Colonic mucosa (tissue), 4 donors: ENCODE data around the gene GPR26. TPM values are rescaled to one million over a fixed set of nuclear protein-coding genes. Genes with fewer than 3 reads are reported as not detected.

ENCODE experiments used
- DNase-seq: peaks from one replicate; pipeline ENCODE4 v3.0.0-alpha.2; 2020
- H3K27ac ChIP-seq: fragments of 200-600 bp; one replicate; pipeline ENCODE4 v1.8.0; 2021
- H3K27me3 ChIP-seq: fragments of 200-600 bp; one replicate; pipeline ENCODE4 v1.8.0; 2021
- H3K36me3 ChIP-seq: fragments of 200-600 bp; one replicate; pipeline ENCODE4 v1.8.0; 2021
- H3K4me1 ChIP-seq: fragments of 200-600 bp; one replicate; pipeline ENCODE4 v1.8.0; 2021; ENCODE audit warnings: mild to moderate bottlenecking
- H3K4me3 ChIP-seq: fragments of 200-600 bp; one replicate; pipeline ENCODE4 v1.8.0; 2021
- H3K9ac ChIP-seq, 2 donors: one replicate each; pipeline ENCODE4 v1.7.0; 2013; ENCODE audit warnings: control low read depth in 2 of 2, low read depth in 2 of 2, low read length in 2 of 2
- H3K9me3 ChIP-seq: fragments of 200-600 bp; one replicate; pipeline ENCODE4 v1.8.0; 2021
- intact Hi-C: fragments of 100-400 bp; cut with DNase I; formaldehyde crosslinking; loops from one replicate; pipeline ENCODE4 v1.14.1; 2022
- total RNA-seq, 2 donors: library from RNA; stranded (reverse); fragmentation: NEBNext Ultra II Directional in 1 of 2; extraction: Animal tissue kit (Norgen Biotek cat#: 25700) in 1 of 2; gene quantifications; one replicate each; pipeline ENCODE4 v1.2.1, GENCODE V29; 2021
- TF ChIP-seq, protein P1 (sequence below): fragments of 200-600 bp; IDR thresholded peaks from one replicate; pipeline ENCODE4 v1.8.0; 2022; ENCODE audit warnings: antibody characterized with exemption, mild to moderate bottlenecking
- donor health status: healthy.
- donor health status: DM: no; HTN: no; CAD: no.
- donor health status: DM: no; HTN: no; CAD: no.

The GPR26 gene
- total RNA-seq, 2 donors from 2014 or later = not detected

DNA sequence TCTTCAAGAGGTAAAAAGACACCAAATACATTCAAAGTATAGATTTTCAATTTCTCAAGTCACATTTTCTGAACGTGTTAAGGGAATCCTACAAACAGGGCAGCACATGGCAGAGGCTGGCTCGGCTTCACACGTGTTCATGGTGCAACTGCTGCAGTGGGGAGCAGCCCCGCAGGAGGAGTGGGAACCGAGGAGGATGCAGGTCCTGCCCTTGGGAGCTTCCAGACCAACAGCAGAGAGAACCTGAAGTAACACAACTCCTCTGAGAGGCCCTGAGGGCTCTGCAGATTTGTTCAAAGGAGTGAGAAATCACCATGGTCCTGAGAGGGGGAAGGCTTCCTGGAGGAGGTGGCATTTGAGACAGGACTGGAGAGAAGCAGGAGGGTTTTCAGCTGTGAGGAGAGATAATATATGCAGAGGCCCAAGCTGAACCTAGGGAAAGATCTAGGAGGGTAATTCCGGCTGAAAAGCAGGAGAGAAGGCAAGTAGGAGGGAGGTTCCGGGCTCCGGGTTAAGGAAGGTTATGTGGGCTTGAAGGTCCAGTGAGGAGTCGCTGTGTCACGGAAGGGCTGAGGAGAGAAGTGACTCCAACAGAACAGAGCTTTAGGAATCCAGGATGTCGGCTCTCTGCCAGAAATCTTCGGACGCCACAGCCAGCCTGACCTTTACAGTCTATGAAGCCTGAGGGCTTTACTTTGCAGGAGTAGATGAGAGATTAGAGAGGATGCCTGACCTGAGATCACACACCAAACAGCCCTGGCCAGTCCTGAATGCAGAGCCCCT lies 77.5 kb downstream of the GPR26 start:
- Histone ChIP-seq H3K36me3 (no peaks in the 10 kb centered on the region), H3K27me3 (no peaks in the 10 kb centered on the region), H3K9me3 (no peaks in the 10 kb centered on the region), H3K4me1 (no peaks in the 10 kb centered on the region), H3K27ac (no peak overlapping the region), H3K9ac (no peak overlapping the region), H3K4me3 (no peak overlapping the region)
- no peak for DNase-seq
- TF ChIP-seq, protein P1, sequence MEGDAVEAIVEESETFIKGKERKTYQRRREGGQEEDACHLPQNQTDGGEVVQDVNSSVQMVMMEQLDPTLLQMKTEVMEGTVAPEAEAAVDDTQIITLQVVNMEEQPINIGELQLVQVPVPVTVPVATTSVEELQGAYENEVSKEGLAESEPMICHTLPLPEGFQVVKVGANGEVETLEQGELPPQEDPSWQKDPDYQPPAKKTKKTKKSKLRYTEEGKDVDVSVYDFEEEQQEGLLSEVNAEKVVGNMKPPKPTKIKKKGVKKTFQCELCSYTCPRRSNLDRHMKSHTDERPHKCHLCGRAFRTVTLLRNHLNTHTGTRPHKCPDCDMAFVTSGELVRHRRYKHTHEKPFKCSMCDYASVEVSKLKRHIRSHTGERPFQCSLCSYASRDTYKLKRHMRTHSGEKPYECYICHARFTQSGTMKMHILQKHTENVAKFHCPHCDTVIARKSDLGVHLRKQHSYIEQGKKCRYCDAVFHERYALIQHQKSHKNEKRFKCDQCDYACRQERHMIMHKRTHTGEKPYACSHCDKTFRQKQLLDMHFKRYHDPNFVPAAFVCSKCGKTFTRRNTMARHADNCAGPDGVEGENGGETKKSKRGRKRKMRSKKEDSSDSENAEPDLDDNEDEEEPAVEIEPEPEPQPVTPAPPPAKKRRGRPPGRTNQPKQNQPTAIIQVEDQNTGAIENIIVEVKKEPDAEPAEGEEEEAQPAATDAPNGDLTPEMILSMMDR = no peak
- intact Hi-C loops = loop anchor here (10.0 kb wide), 1 partner anchor 1519 kb away; no protein-coding TSS in a partner anchor

DNA sequence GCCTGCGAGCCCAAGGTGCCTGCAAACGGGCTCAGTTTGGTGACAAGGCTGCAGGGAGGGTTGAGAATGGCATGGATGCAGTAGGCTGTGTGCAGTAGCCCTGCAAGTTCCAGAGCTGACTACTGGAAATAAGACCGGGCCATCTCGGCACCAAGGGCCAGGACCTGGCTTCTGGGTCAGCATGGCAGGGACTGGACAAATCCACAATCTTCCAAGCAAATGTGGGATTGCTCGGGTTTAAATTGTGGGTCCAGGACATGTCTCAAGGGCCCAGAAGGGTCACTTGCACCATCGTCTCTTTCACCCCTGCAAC lies 78.0 kb downstream of the GPR26 start:
- no peaks in the 10 kb centered on the region for H3K27me3 ChIP-seq
- no peaks in the 10 kb centered on the region for H3K36me3 ChIP-seq
- no peaks in the 10 kb centered on the region for H3K9me3 ChIP-seq
- no peaks in the 10 kb centered on the region for H3K4me1 ChIP-seq
- TF ChIP-seq, protein P1 = no peak
- H3K27ac ChIP-seq = no peak overlapping the region
- DNase-seq = no peak
- intact Hi-C loops = loop anchor here (10.0 kb wide), 1 partner anchor 1519 kb away; no protein-coding TSS in a partner anchor
- H3K9ac ChIP-seq = no peak overlapping the region
- H3K4me3 ChIP-seq = no peak overlapping the region

Other genes starting within 250 kb of the GPR26 start
- 10 to 100 TPM in 1 of 2 donors, 1 to 10 TPM in 1; 5.8 to 12.9 TPM for gene CPXM2, start 225.5 kb downstream of the GPR26 start, total RNA-seq